Measurements from ENCODE around the gene EGFR.

EGFR gene

GRCh38 chr7:55131142-55131929 is 112.5 kb downstream of the EGFR start:
- DNase-seq: no peak

GRCh38 chr7:55132550-55132889 is 113.7 kb downstream of the EGFR start:
- DNase-seq: no peak

DNA sequence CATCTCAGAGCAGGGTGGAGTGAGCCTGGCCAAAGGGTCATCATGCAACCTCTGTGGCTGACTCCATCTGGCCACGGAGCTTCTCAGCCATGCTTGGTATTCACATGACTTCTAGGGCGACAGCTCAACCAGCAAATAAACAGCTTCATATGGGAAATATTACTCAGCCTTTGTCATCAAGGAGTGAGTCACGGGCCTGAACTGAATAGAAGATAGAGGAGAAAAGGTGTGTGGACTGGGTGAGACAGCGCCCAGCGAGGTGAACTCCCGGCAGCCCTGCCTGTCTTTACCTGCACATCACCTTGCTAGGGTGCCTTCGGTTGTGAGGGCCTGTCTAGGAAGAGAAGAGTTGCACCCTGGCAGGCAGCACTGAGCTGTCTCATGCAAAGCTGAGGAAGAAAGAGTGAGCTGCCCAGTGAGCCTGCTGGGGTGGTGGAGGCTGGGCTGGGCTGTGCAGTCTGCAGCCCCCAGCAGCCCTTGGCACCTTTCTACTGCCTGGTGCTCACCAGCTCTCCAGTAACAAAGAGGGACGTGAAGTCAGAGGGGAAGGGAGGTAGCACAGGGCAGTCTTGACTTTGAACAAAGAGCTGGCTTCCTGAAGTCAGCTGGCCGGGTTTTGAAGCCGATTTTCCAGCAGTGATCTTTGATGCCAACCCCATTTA is 114.2 kb downstream of the EGFR start:
- no peak for DNase-seq

GRCh38 chr7:55133630-55134358 is 115.0 kb downstream of the EGFR start:
- DNase-seq: no peak

DNA sequence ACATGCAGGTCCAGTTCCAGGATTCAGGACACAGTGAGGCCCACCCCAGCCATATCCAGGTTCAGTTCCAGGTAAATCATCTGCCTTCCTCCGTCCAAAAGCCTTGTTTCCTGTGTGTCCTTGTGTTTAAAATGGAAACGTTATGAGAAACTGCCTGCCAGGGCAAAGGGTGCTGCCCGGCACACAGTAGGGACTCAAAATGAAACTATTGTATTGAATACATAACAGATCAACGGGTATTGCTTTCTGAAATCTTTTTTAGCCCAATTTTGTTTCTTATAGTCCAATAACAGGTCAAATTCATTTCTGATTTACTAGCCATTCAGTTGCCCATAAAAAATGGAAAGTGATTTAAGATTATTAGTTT is 115.5 kb downstream of the EGFR start:
- DNase-seq: no peak

GRCh38 chr7:55134786-55135185 is 116.0 kb downstream of the EGFR start:
- DNase-seq: no peak

DNA sequence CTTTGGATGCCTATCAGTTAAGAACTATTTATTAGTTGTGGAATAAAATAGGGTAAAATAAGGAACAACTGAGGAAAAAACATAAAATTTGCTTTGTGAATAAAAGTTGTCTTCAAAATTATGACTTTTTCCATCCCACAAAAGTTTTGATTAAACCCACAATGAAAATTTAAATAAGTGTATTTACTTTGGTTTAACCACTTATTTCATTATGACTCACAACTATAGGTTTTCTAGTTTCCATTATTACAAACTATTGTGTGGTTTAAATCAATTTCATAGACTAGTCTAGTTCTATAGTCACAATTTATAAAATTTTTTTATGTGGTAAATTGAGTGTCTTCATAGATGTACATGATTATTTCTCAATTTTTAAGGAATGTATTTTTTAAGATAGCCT is 116.6 kb downstream of the EGFR start:
- DNase-seq: no peak

- no peak for DNase-seq
Observed at GRCh38 chr7:55138663-55139062, 119.8 kb downstream of the EGFR start.

DNA sequence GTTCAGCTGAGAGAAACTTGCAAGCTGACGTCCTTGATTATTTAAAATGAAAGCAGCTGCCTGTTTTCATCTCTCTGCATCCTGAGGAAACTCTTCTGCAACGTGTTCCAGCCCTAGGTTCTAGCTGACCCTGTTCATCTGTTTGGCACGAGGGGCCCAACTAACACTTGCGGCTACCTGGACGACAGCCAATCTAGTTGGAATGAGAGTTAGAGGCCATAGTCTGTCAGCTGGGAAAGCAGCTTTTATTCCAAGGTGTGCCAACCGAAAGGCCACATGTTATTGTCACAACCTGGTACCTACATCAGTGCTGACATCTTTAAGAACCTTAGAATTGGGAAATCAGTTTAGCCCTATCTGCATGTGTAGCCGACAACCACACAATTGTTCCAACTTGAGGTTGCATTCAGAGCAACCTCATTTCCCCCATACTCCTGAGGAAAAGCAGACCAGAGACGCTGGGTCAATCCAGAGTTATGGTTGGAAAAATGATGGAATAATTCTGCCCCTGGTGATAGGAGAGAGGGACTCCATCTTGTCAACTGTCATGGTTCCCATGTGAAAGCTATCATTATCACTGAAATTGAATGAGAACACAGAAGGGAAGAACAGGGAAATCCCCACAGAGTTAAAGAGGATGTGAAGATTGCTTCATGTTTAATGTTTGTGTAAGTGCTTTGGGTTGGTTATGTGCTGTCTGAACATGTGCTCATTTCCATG is 121.6 kb downstream of the EGFR start:
- DNase-seq: peak; percentile 2

DNA sequence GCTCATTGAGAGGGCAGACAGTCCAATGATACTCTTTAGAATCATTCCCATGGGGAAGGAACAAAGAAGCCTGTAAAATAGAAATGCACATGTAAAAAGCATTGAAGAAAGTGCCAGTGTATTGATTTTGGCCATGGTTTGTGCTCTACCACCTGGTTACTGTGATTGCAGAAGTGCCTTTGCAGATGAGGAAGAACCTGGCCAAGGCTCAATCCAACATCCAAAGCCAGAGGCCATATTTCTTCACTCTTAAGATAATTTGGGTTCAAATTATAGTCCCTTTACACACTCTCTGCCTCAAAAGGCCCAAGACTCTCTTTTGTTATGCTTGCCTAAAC is 122.1 kb downstream of the EGFR start:
- DNase-seq: no peak

DNA sequence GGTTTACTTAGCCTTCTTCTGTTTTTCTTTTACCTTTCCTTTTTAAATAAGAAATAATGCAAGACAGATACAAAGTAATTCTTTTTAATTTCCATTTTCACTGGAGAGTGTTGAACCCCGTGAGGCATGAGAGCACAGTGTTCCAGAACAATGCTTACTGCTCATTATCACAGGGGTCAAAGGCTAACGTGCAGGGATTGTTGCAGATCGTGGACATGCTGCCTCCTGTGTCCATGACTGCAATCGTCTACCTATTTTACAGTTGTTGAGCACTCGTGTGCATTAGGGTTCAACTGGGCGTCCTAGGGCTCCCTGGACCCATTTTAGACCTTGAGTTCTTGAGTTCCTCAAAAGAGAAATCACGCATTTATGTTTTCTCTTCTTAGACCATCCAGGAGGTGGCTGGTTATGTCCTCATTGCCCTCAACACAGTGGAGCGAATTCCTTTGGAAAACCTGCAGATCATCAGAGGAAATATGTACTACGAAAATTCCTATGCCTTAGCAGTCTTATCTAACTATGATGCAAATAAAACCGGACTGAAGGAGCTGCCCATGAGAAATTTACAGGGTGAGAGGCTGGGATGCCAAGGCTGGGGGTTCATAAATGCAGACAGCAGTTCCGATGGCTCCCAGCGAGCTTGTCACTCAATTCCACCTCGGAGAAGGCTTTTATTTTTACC is 124.2 kb downstream of the EGFR start:
- no peak for DNase-seq

DNA sequence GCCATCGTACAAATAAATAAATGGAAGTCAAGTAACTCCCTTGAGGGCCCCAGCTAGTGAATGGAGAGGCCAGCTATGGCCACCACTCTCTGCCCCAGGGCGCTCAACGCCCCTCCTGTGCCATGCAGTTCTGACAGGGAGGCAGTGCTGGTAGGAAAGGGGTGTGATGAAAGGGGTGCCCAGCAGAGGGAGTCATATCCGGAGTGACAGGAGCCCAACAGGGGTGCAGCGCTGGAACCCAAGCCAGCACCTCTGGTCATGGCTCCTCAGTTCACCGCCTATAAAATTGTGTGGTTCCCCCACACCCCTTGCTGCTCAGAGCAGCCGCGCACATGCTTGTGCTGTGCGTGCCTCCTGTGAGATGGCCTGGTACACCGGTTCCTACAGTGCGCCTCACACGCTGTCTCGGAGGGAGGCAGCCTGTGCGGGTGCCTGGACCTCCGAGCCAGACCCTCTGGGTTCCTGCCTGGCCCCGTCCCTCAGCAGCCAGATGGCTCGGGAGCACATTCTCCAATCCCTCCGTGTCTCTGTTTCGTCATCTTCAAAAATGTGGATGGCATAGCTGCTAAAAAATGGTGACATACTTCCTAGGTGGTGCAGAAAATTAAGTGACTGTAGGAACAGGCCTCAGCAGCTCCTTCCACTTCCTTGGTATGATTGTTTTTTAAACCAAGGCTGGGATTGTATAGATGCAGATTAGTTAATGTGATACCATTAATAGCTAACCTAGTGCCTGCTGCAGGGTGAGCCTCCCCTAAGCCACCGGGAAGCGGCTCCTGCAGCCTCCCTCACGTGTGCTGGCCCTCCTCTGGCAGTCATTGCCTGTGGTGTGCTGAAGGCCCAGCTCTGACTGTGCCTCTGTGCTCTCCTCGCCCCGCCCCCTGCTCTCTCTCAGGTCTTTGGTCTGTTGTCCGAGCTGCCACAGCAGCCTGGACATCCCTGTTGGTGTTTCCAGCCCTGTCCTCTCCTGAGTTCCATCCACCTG is 125.8 kb downstream of the EGFR start:
- DNase-seq: no peak

DNA sequence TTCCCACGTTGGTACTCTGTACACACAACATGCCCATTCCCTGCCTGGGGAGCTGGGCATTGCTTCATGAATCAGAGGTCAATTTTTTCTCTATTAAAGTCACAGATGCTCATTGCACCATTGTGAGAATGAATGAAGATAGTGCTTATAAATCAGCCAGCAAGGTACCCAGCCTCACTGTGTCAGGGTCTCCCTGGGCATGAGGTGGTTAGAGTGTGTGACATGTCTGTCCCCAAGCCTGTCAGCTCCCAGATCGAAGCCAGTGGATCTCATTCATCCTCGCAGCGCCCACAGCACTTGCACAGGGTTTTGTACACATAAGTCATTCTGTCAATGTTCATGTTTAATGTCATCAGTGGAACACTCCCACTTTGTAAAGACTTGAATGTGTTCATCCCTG is 126.8 kb downstream of the EGFR start:
- DNase-seq: no peak

DNA sequence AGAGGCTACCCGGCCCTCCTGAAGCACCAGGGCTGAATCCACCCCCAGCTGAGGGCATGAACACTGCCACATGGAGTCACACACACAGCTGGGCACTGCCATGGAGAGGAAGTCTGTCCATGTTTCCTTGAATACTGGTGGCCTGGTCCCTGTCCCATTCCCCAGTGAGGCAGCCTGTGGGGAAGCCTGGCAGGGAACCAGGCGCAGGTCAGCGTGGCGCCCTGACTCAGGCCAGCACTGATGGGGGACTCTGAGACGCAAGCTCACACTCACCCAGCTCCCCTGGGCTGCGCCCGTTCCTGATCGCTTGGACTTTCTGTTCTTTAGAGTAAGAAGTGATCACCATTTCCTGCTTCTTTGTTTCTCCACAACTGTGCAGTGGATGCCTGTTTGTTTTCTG is 128.3 kb downstream of the EGFR start:
- DNase-seq: no peak

DNA sequence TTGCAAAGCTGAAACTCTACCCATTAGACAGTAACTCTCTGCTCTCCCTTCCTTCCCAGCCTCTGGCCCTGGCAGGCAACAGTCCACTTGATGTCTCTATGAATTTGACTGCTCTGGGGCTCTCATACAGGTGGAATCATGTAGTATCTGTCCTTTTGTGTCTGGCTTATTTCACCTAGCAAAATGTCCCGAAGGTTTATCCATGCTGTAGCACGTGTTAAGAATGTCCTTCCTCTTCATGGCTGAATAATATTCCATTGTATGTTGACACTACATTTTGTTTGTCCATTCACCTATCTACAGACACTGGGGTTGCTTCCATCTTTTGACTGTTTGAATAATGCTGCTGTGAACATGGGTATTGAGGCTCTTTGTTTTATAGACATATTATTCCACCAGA is 128.9 kb downstream of the EGFR start:
- no peak for DNase-seq

DNA sequence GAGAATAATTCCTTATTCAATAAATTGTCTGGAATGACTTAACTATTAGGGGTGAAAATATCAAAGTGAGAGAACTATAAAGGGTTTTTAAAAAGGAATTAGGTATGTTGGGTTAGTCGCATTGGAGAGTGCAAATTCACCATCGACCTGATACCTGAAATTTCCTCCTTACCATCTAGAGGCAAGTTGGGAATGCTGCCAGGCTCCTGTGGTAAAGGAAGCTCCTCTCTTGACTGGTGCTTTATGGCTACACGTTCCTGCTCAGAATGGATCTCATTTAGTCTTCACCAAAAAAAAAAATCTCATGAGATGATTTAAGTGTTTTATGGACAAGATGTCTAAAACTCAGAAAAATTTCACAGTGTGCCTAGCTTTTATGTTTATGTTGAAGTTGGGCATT is 129.8 kb downstream of the EGFR start:
- DNase-seq: no peak

DNA sequence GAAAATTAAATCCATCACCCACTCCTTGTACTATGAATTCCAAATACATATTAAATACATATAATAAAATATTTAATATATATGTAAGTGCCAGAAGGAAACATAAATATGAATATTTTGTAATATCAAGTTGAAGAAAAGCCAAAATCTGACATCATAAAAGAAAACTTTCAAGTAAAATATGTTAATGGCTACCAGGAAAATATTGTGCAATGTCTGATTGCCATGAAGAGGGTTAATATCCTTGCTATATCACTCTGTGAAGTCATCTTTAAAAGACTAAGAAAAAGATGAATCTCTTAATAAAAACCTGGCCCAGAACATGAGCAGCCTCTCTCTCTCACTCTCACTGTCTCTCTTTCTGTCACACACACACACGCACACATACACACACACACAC is 130.2 kb downstream of the EGFR start:
- DNase-seq: no peak

DNA sequence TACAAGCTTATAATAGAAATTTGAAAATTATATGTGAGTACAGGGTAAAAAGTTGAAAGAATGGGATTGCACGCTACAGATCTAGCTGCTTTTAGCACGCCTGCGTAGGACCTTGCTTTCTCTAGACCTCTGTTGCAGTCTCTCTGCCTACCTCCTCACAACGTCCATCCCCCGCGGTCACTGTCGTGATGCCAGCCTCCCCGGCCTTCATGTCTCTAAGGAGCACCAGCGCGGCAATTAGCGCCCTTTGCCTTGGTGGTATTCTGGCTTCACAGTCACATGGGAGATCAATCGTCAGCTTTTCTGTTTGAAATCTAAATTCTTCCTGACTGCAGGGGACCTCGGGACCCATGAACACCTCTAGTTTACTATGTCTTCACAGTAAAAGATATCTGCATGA is 131.3 kb downstream of the EGFR start:
- DNase-seq: no peak

GRCh38 chr7:55150709-55151451 is 132.1 kb downstream of the EGFR start:
- DNase-seq: no peak

DNA sequence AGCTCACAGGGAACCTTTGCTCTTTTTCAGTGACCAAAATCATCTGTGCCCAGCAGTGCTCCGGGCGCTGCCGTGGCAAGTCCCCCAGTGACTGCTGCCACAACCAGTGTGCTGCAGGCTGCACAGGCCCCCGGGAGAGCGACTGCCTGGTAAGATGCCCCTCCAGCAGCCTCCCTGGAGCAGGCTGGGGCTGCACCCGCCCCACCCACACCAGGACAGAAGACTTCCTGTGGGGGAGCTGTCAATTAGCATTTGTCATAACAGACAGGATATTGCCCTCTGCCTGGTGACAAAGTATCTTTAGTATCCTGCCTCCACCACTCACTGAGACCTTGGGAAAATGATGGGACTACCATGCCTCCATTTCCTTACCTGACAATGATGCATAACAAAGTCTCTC is 133.7 kb downstream of the EGFR start:
- DNase-seq: no peak

GRCh38 chr7:55154096-55154495 is 135.3 kb downstream of the EGFR start:
- DNase-seq: no peak
